Activated effector memory CD4-positive, alpha-beta T cell treated with Interleukin-2 at 50 U/mL for 16 hours (primary cell): ENCODE measurements around the gene CD79B.
"Not testable (repeated sequence)": the region's sequence is repeated elsewhere in the genome, so short reads cannot be mapped to it uniquely, and the experiment has no call there.

ENCODE experiments used
- DNase-seq: peaks from one replicate; pipeline ENCODE4 v3.0.0-alpha.2; 2020

The CD79B gene

GRCh38 chr17:63930951-63931575 lies 1.1 kb downstream of the CD79B start:
- peak; percentile 62 for DNase-seq

GRCh38 chr17:63929860-63930766 lies 2.0 kb downstream of the CD79B start:
- no peak for DNase-seq

- DNase-seq = no peak
Observed at GRCh38 chr17:63928966-63929695, 3.0 kb downstream of the CD79B start.

GRCh38 chr17:63928172-63928666 lies 3.9 kb downstream of the CD79B start:
- no peak for DNase-seq

DNA sequence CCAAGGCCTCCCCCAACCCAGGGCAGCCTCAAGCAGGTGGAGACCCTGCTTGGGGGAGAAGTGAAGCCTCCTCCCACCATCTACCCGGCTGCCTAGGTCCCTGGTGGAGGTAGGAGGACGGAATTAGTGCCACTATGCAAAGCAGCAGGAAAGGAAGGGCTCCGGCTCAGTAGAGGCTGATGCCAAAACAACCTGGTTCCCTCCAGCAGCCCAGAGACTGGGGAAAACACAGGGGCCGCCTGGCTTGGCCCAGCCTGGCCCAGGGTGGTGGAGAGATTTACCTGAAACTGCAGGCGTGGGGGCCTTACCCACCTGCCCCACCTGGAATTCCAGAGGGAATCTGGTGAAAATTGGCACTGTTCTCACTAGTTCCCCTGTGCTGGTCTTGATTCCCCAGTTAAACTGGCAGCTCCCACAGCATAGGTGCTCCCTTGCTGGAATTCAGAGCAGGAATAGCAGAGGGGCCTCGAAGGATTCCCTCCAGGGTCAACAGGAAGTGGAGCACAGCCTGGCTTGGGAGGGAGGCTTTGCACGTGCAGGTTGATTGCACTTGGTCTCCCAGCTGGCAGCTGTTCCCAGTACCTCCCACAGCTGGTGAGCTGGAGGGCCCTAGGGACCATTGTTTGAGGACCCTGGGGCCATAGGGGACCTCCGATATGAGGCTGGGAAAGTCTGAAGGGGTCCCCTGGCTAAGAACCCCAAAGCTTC lies 4.5 kb downstream of the CD79B start:
- no peak for DNase-seq

DNA sequence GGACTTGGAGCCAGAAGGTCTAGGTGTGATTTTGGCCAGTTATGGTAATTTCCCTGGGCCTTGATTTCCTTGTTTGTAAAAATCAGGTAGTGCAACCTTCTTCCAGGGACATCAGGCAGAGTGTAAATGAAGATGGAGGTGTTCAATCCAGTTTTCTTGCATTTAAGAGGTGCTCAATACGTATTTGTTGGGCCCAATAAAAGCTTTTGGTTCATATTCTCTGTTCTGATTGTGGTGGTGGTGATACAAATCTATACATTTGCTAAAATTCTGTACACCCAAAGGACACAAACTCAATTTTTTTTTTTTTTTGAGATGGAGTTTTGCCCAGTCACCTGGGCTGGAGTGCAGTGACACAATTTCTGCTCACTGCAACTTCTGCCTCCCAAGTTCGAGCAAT lies 6.0 kb downstream of the CD79B start:
- no peak for DNase-seq

DNA sequence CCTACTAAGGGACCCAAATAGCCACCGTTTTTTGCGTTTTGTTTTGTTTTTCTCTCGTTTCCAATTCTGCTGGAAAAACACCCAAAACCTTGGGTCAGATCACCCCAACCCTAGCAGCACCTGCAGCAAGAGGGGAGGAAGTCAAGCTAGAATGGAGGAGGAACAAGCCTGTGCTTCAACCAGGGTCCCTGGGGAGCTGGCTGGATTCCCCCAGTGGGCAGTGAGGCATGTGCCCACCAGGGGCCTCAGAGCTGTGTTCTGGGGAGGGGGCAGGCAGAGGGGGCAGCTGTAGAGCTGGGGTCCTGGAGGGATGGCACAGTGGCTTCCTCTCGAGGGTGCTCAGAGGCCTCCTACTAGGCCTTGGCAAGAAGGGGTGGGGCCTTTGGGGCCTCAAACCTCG lies 6.5 kb downstream of the CD79B start:
- no peak for DNase-seq

DNA sequence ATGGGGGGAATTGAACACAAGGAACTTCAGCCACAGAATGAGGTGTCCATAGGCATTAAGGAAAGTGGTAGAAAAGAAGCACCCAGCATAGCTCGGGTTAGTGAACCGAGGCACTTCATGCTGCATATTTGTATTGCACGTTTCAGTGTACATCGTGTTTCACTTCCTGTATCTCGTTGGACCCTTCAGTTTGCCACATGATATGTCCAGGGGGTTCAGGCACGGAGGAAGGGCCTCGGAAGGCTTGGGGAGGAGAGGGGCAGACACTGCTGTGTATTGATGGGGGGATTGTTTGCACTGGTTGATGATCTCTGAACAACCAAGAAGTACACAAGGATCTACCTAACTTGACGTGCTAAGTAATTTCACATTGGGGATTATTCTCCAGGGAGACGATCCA lies 9.7 kb downstream of the CD79B start:
- DNase-seq = not testable (repeated sequence)

- DNase-seq = not testable (repeated sequence)
Observed at GRCh38 chr17:63920779-63921178, 11.4 kb downstream of the CD79B start.

DNA sequence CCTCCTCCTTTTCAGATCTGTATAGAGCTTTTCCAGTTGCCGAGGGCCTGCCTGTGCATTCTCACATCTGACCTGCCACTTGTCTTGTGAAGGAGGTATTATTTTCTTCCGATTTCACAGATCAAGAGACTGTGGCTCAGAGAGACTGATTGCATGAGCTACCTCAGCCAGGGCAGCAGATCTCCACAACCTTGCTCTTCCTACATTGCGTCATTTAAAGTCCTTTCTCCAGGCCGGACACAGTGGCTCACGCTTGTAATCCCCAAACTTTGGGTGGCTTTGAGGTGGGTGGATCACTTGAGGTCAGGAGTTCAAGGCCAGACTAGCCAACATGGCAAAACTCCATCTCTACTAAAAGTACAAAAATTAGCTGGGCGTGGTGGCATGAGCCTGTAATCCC lies 12.1 kb downstream of the CD79B start:
- not testable (repeated sequence) for DNase-seq

DNA sequence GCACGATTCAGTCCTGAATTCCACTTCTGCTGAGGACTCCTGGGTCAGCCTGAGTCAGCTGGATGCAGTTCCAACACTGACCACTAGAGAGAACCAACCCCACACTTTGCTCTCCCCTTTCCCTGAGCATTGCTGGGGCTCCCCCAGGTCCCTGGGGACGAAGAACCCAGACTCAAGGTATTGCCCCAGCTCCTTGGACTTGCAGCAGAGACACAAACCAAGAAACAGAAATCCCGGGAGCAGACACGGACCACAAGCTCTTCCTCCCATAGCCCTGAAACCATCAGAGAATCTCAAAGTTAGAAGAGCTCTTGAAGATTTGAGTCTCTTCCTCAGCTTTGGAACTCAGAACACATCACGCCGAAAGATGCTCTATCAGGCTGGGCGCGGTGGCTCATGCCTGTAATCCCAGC lies 12.8 kb downstream of the CD79B start:
- DNase-seq = peak; percentile 57

GRCh38 chr17:63918789-63919305 lies 13.3 kb downstream of the CD79B start, which contains the start of gene GH1:
Gene GH1, minus strand, starts transcription at chr17:63918839. Its CDS starts 63 bp downstream, at chr17:63918776.
- not testable (repeated sequence) for DNase-seq

DNA sequence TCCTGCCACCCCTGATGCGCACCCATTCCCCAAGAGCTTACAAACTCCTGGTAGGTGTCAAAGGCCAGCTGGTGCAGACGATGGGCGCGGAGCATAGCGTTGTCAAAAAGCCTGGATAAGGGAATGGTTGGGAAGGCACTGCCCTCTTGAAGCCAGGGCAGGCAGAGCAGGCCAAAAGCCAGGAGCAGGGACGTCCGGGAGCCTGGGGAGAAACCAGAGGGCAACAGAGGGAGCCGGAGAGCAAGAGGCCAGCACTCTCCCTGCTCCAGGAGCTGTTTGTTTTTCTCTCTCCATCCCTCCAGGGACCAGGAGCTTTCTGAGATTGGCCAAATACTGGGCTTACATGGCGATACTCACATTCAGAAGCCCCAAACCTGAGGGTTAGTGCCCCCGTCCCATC lies 13.8 kb downstream of the CD79B start:
- DNase-seq = no peak

DNA sequence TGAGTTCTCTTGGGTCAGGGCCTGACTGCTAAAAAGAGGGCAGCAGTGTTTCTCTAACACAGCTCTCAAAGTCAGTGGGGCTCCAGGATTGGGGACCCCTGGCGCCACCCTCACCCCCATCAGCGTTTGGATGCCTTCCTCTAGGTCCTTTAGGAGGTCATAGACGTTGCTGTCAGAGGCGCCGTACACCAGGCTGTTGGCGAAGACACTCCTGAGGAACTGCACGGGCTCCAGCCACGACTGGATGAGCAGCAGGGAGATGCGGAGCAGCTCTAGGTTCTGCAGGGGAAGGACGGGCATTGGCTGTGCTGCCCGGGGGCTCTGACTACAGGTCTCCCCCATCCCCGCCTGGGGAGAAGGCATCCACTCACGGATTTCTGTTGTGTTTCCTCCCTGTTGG lies 14.5 kb downstream of the CD79B start:
- DNase-seq = no peak

DNA sequence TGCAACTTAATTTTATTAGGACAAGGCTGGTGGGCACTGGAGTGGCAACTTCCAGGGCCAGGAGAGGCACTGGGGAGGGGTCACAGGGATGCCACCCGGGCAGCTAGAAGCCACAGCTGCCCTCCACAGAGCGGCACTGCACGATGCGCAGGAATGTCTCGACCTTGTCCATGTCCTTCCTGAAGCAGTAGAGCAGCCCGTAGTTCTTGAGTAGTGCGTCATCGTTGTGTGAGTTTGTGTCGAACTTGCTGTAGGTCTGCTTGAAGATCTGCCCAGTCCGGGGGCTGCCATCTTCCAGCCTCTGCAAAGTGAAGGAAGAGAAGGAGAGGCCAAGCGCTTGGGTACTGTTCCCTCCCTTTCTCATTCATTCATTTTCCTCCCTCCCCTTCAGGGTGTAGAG lies 14.9 kb downstream of the CD79B start:
- DNase-seq = not testable (repeated sequence)

DNA sequence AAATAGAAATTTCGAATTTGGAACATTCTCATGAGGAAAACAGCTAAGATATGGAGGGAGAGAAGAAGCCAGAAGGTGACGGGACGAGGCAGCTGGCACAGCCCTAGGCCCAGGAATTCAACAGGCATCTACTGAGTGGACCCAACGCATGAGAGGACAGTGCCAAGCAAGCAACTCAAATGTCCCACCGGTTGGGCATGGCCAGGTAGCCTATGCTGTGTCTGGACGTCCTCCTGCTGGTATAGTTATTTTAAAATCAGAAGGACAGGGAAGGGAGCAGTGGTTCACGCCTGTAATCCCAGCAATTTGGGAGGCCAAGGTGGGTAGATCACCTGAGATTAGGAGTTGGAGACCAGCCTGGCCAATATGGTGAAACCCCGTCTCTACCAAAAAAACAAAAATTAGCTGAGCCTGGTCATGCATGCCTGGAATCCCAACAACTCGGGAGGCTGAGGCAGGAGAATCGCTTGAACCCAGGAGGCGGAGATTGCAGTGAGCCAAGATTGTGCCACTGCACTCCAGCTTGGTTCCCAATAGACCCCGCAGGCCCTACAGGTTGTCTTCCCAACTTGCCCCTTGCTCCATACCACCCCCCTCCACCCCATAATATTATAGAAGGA lies 15.5 kb downstream of the CD79B start:
- DNase-seq = no peak

DNA sequence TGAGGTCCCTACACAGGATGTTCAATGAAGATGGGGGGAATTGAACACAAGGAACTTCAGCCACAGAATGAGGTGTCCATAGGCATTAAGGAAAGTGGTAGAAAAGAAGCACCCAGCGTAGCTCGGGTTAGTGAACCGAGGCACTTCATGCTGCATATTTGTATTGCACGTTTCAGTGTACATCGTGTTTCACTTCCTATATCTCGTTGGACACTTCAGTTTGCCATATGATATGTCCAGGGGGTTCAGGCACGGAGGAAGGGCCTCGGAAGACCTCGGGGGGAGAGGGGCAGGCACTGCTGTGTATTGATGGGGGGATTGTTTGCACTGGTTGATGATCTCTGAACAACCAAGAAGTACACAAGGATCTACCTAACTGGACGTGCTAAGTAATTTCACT lies 16.4 kb downstream of the CD79B start:
- DNase-seq = not testable (repeated sequence)

DNA sequence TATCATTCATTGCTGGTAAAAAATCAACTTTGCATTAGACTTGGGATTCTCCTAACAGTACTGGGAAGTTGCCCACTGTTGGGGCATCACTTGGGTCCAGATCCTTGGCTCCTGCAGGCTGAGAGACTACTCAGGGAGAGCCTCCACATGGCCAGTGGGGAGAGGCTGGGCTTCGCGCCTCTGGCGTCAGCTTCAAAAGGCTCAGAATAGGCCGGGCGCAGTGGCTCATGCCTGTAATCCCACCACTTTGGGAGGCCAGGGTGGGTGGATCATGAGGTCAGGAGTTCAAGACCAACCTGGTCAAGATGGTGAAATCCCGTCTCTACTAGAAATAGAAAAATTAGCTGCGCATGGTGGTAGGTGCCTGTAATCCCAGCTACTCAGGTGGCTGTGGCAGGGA lies 17.7 kb downstream of the CD79B start:
- DNase-seq = no peak

DNA sequence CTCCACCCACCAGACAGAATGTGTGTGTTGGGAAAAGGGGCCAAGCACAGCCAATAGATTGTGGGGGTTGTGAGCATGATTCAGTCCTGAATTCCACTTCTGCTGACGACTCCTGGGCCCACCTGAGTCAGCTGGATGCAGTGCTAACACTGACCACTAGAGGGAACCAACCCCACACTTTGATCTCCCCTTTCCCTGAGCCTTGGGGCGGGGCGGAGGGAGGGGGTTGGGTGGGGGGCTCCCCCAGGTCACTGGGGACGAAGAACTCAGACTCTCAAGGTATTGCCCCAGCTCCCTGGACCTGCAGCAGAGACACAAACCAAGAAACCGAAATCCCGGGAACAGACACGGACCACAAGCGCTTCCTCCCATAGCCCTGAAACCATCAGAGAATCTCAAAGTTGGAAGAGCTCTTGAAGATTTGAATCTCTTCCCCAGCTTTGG lies 20.5 kb downstream of the CD79B start:
- peak; percentile 36 for DNase-seq

DNA sequence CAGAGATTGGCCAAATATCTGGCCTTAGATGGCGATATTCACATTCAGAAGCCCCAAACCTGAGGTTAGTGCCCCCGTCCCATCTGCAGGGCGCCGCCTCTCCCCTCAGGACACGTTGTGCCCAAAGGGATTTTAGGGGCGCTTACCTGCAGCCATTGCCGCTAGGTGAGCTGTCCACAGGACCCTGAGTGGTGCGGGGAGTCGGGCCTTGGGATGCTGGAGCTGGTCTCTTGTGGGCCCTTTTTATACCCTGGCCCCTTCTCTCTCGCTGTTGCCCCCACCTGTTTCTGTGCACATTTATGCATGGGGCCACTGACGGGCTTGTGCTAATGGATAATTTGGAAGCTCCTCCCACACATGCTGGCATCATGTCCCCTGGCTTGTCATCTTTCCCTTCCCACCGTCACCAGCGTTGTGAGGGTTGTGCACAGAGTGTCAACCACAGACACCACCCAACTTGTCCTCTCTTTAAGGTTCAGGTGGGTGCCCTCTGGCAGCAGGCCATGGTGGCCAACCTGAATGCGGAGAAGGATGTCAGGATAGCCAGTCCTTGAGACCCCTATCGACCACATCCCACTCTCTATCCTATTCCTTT lies 21.0 kb downstream of the CD79B start, which contains the start of gene CSHL1:
TSS of gene CSHL1 (minus strand) at position 218 of the 595 bp plus-strand sequence. CDS start at position 156, 62 bp downstream.
- no peak for DNase-seq

GRCh38 chr17:63910096-63910495 lies 22.0 kb downstream of the CD79B start:
- no peak for DNase-seq
